ENCODE results near the gene RPS6KA1. TPM values are rescaled to one million over a fixed set of nuclear protein-coding genes. Genes with fewer than 3 reads are reported as not detected.
"Not testable (repeated sequence)": the region's sequence is repeated elsewhere in the genome, so short reads cannot be mapped to it uniquely, and the experiment has no call there.

Gene RPS6KA1
- polyA plus RNA-seq, 10 donors: 4.7 to 8.3 (median 7.1) TPM

- no peak for DNase-seq
These were observed 69.3 kb downstream of the RPS6KA1 start for GRCh38 chr1:26598890-26599289.

GRCh38 chr1:26602378-26602959 is 72.9 kb downstream of the RPS6KA1 start:
- DNase-seq: peak; percentile 64 to 84 (median 76)

GRCh38 chr1:26603856-26604255 is 74.3 kb downstream of the RPS6KA1 start:
- no peak for DNase-seq

DNA sequence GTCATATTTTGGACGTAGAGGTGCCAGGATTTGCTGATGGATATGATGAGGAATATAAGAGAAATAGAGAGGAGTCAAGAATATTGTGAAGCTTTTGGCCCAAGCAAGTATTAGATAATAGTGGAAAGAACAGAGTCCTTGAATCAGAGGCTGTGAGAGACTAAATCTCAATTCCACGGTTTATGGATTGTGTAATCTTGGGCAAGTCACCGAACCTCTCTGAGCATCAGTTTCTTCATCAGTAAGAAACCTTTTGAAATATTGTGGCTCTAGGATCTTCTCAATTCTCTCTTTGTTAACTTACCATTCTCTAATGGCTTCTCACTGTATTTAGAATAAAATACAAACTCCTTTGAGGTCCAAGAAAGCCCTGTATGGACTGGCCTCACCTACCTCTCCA is 77.6 kb downstream of the RPS6KA1 start:
- DNase-seq: no peak

DNA sequence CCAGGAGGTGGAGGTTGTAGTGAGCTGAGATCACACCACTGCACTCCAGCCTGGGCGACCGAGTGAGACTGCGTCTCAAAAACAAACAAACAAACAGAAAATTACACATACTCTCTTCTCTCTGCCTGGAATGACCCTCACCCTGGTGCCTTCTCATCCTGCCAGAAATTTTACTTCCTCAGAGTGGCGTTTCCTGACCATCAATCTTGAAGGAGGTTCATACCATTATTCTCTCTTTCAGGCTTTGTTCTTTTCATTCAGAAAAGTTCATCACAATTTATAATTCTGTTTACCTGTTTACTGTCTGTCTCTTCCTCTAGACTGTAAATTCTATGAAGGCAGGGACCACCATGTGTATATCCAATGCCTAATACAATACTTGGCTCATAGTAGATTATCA is 79.3 kb downstream of the RPS6KA1 start:
- peak in 1 of 3 donors; percentile 16 for DNase-seq

GRCh38 chr1:26610781-26611180 is 81.2 kb downstream of the RPS6KA1 start:
- no peak for DNase-seq

GRCh38 chr1:26612627-26613026 is 83.1 kb downstream of the RPS6KA1 start:
- DNase-seq: not testable (repeated sequence)

- DNase-seq: no peak
These were observed 85.3 kb downstream of the RPS6KA1 start for GRCh38 chr1:26614655-26615411.

DNA sequence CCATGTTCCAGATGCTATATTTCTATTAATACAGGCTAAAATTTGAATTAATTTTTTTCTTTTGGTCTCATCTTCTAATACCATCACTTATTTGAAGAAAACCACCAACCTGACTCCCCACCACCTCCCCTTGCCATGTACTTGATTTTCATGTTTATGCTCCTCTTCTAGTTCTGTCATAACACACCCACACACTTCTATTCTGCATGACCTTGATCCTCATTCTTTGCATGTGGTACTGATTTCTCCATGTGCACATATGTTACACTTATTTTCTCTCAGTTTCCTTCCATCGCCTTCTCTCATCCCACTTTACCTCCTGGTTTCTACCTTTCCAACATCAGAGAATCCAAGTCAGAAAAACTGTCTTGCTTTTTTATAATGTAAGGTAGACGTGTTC is 87.3 kb downstream of the RPS6KA1 start:
- DNase-seq: no peak

GRCh38 chr1:26618561-26618960 is 89.0 kb downstream of the RPS6KA1 start:
- DNase-seq: no peak

Other genes with a start within 250 kb of the RPS6KA1 start
- gene SH3BGRL3, start 249.7 kb upstream of the RPS6KA1 start, polyA plus RNA-seq (ENCODE audit: insufficient read length in 10 of 10): 10 to 100 TPM; 46.1 to 79.3 (median 64.6) TPM
- 10 to 100 TPM in 2 of 10 donors, 1 to 10 TPM in 8; 5.2 to 13.8 (median 8.0) TPM for gene UBXN11, start 223.1 kb upstream of the RPS6KA1 start, polyA plus RNA-seq (ENCODE audit: insufficient read length in 10 of 10)
- gene CD52, start 211.8 kb upstream of the RPS6KA1 start, polyA plus RNA-seq (ENCODE audit: insufficient read length in 10 of 10): 10 to 100 TPM in 2 of 10 donors, 1 to 10 TPM in 6, under 1 TPM in 2; 0.66 to 43.2 (median 2.4) TPM
- 1 to 10 TPM in 2 of 10 donors, under 1 TPM in 2, not detected in 6; 0.05 to 2.8 (median 1.2) TPM for gene CRYBG2, start 175.6 kb upstream of the RPS6KA1 start, polyA plus RNA-seq (ENCODE audit: insufficient read length in 10 of 10)
- gene ZNF683, start 157.0 kb upstream of the RPS6KA1 start, polyA plus RNA-seq (ENCODE audit: insufficient read length in 10 of 10): not detected
- gene LIN28A, start 118.9 kb upstream of the RPS6KA1 start, polyA plus RNA-seq (ENCODE audit: insufficient read length in 10 of 10): under 1 TPM in 5 of 10 donors, not detected in 5; 0.03 to 0.18 (median 0.06) TPM
- gene DHDDS, start 97.4 kb upstream of the RPS6KA1 start, polyA plus RNA-seq (ENCODE audit: insufficient read length in 10 of 10): 10 to 100 TPM; 18.0 to 25.1 (median 20.2) TPM
- gene HMGN2, start 57.3 kb upstream of the RPS6KA1 start, polyA plus RNA-seq (ENCODE audit: insufficient read length in 10 of 10): 100 to 1,000 TPM; 552 to 838 (median 657) TPM
- 10 to 100 TPM; 39.9 to 50.6 (median 45.2) TPM for gene ARID1A, start 166.3 kb downstream of the RPS6KA1 start, polyA plus RNA-seq (ENCODE audit: insufficient read length in 10 of 10)

Measured in muscle of back (tissue), 11 donors.